ENCODE measurements around the gene HIBCH.

- TF ChIP-seq CTCF (IDR thresholded peaks at IDR 0.05; ENCODE audit: insufficient read depth, low read depth, low read length) (no peak), EZH2 (IDR thresholded peaks at IDR 0.05; ENCODE audit: insufficient read depth, low read length) (no peak)
These were observed 114.0 kb downstream of the HIBCH start for GRCh38 chr2:190205657-190206056.

Measured in astrocyte (in vitro differentiated cells and primary cell).